ENCODE results near the gene NLRP7.
"Not testable (repeated sequence)": the region's sequence is repeated elsewhere in the genome, so short reads cannot be mapped to it uniquely, and the experiment has no call there.

Gene NLRP7

GRCh38 chr19:54947381-54947780 lies at the start of gene NLRP7:
NLRP7 (minus strand) TSS chr19:54947530.
- peaks cover 2% of the 10 kb centered on the region for H3K4me1 Mint-ChIP-seq (ENCODE audit: low read depth)
- H3K27ac Mint-ChIP-seq = no peak within 1 kb of the TSS
- no peaks in the 10 kb centered on the region for H3K36me3 Mint-ChIP-seq (ENCODE audit: low read depth)
- H3K27me3 Mint-ChIP-seq = no peaks in the 10 kb centered on the region
- H3K9me3 Mint-ChIP-seq = no peaks in the 10 kb centered on the region
- no peak within 1 kb of the TSS for H3K4me3 Mint-ChIP-seq

GRCh38 chr19:54995561-54995960 lies 48.2 kb upstream of the NLRP7 start:
- H3K27me3 Mint-ChIP-seq = peaks cover 5% of the 10 kb centered on the region
- peaks cover 11% of the 10 kb centered on the region for H3K9me3 Mint-ChIP-seq
- H3K27ac Mint-ChIP-seq = no peak overlapping the region
- no peak overlapping the region for H3K4me3 Mint-ChIP-seq
- H3K4me1 Mint-ChIP-seq (ENCODE audit: low read depth) = no peaks in the 10 kb centered on the region
- H3K36me3 Mint-ChIP-seq (ENCODE audit: low read depth) = no peaks in the 10 kb centered on the region

- H3K4me3 Mint-ChIP-seq, H3K27me3 Mint-ChIP-seq: not testable (repeated sequence)
These were observed 42.2 kb upstream of the NLRP7 start for GRCh38 chr19:54989531-54989930.

GRCh38 chr19:54982562-54982961 lies 35.2 kb upstream of the NLRP7 start:
- not testable (repeated sequence) for H3K36me3 Mint-ChIP-seq (ENCODE audit: low read depth); H3K4me1 Mint-ChIP-seq (ENCODE audit: low read depth); H3K9me3 Mint-ChIP-seq; H3K27ac Mint-ChIP-seq; H3K27me3 Mint-ChIP-seq; H3K4me3 Mint-ChIP-seq

More at GRCh38 chr19:54989531-54989930, 42.2 kb upstream of the NLRP7 start:
- not testable (repeated sequence) for H3K36me3 Mint-ChIP-seq (ENCODE audit: low read depth); H3K4me1 Mint-ChIP-seq (ENCODE audit: low read depth); H3K27ac Mint-ChIP-seq; H3K9me3 Mint-ChIP-seq

GRCh38 chr19:54973229-54974090 lies 26.1 kb upstream of the NLRP7 start:
- H3K4me1 Mint-ChIP-seq (ENCODE audit: low read depth) = peaks cover 17% of the 10 kb centered on the region
- H3K9me3 Mint-ChIP-seq; H3K36me3 Mint-ChIP-seq (ENCODE audit: low read depth); H3K27me3 Mint-ChIP-seq: not testable (repeated sequence)
- peak overlapping the region; percentile 20 for H3K4me3 Mint-ChIP-seq
- peak overlapping the region; percentile 11 for H3K27ac Mint-ChIP-seq

- H3K9me3 Mint-ChIP-seq; H3K36me3 Mint-ChIP-seq (ENCODE audit: low read depth); H3K27ac Mint-ChIP-seq; H3K4me3 Mint-ChIP-seq; H3K27me3 Mint-ChIP-seq: not testable (repeated sequence)
- H3K4me1 Mint-ChIP-seq (ENCODE audit: low read depth) = peaks cover 17% of the 10 kb centered on the region
These were observed 24.1 kb upstream of the NLRP7 start for GRCh38 chr19:54971446-54971845.

GRCh38 chr19:54969647-54970046 lies 22.3 kb upstream of the NLRP7 start:
- H3K27me3 Mint-ChIP-seq = peaks cover 4% of the 10 kb centered on the region
- peaks cover 17% of the 10 kb centered on the region for H3K4me1 Mint-ChIP-seq (ENCODE audit: low read depth)
- no peak overlapping the region for H3K27ac Mint-ChIP-seq
- no peak overlapping the region for H3K4me3 Mint-ChIP-seq
- H3K36me3 Mint-ChIP-seq (ENCODE audit: low read depth) = no peaks in the 10 kb centered on the region
- no peaks in the 10 kb centered on the region for H3K9me3 Mint-ChIP-seq

GRCh38 chr19:54967611-54968010 lies 20.3 kb upstream of the NLRP7 start:
- Mint-ChIP-seq H3K4me3 (no peak overlapping the region), H3K4me1 (ENCODE audit: low read depth) (no peaks in the 10 kb centered on the region), H3K9me3 (no peaks in the 10 kb centered on the region), H3K27me3 (peaks cover 4% of the 10 kb centered on the region), H3K27ac (no peak overlapping the region), H3K36me3 (ENCODE audit: low read depth) (no peaks in the 10 kb centered on the region)

GRCh38 chr19:54965055-54965454 lies 17.7 kb upstream of the NLRP7 start:
- not testable (repeated sequence) for H3K4me1 Mint-ChIP-seq (ENCODE audit: low read depth); H3K27ac Mint-ChIP-seq; H3K27me3 Mint-ChIP-seq; H3K36me3 Mint-ChIP-seq (ENCODE audit: low read depth); H3K9me3 Mint-ChIP-seq; H3K4me3 Mint-ChIP-seq

GRCh38 chr19:54959840-54960239 lies 12.5 kb upstream of the NLRP7 start:
- H3K4me1 Mint-ChIP-seq (ENCODE audit: low read depth) = peaks cover 14% of the 10 kb centered on the region
- no peaks in the 10 kb centered on the region for H3K9me3 Mint-ChIP-seq
- H3K27ac Mint-ChIP-seq = no peak overlapping the region
- peaks cover 8% of the 10 kb centered on the region for H3K27me3 Mint-ChIP-seq
- no peak overlapping the region for H3K4me3 Mint-ChIP-seq
- no peaks in the 10 kb centered on the region for H3K36me3 Mint-ChIP-seq (ENCODE audit: low read depth)

GRCh38 chr19:54955376-54955775 lies 8.0 kb upstream of the NLRP7 start:
- Mint-ChIP-seq H3K4me1 (ENCODE audit: low read depth) (peaks cover 16% of the 10 kb centered on the region), H3K27me3 (peaks cover 13% of the 10 kb centered on the region), H3K36me3 (ENCODE audit: low read depth) (no peaks in the 10 kb centered on the region), H3K4me3 (no peak overlapping the region), H3K27ac (no peak overlapping the region), H3K9me3 (no peaks in the 10 kb centered on the region)

- H3K9me3 Mint-ChIP-seq; H3K4me1 Mint-ChIP-seq (ENCODE audit: low read depth); H3K27me3 Mint-ChIP-seq; H3K4me3 Mint-ChIP-seq; H3K36me3 Mint-ChIP-seq (ENCODE audit: low read depth); H3K27ac Mint-ChIP-seq: not testable (repeated sequence)
These were observed 6.0 kb upstream of the NLRP7 start for GRCh38 chr19:54953345-54953713.

- Mint-ChIP-seq H3K27me3 (peaks cover 5% of the 10 kb centered on the region), H3K27ac (no peak overlapping the region), H3K4me3 (no peak overlapping the region), H3K36me3 (ENCODE audit: low read depth) (no peaks in the 10 kb centered on the region), H3K9me3 (no peaks in the 10 kb centered on the region), H3K4me1 (ENCODE audit: low read depth) (peaks cover 2% of the 10 kb centered on the region)
These were observed 5.4 kb upstream of the NLRP7 start for GRCh38 chr19:54952591-54953344.

- H3K27ac Mint-ChIP-seq; H3K4me1 Mint-ChIP-seq (ENCODE audit: low read depth); H3K9me3 Mint-ChIP-seq; H3K4me3 Mint-ChIP-seq; H3K27me3 Mint-ChIP-seq; H3K36me3 Mint-ChIP-seq (ENCODE audit: low read depth): not testable (repeated sequence)
These were observed 3.2 kb upstream of the NLRP7 start for GRCh38 chr19:54950580-54950979.

GRCh38 chr19:54949412-54949811 lies 2.1 kb upstream of the NLRP7 start:
- Mint-ChIP-seq H3K36me3 (ENCODE audit: low read depth) (no peaks in the 10 kb centered on the region), H3K27me3 (peaks cover 5% of the 10 kb centered on the region), H3K9me3 (no peaks in the 10 kb centered on the region), H3K4me3 (no peak overlapping the region), H3K27ac (no peak overlapping the region), H3K4me1 (ENCODE audit: low read depth) (peaks cover 2% of the 10 kb centered on the region)

Measured in stimulated activated naive CD8-positive, alpha-beta T cell treated with anti-CD3 and anti-CD28 coated beads, Interleukin-15, Interleukin-2, amounts not matched to agents 100 ng/mL and 50 ng/mL, for 24 hours (primary cell).